GM21423 (cell line): ENCODE results near the gene TSHZ1.
"Not testable (repeated sequence)": the region's sequence is repeated elsewhere in the genome, so short reads cannot be mapped to it uniquely, and the experiment has no call there.

Experiments
- ATAC-seq: cut with Tn5 transposase; IDR thresholded peaks from one replicate; pipeline ENCODE4 v1.9.1; 2021; ENCODE audit warnings: mild to moderate bottlenecking, moderate library complexity; ENCODE audit not compliant: unreplicated experiment

TSHZ1 gene

DNA sequence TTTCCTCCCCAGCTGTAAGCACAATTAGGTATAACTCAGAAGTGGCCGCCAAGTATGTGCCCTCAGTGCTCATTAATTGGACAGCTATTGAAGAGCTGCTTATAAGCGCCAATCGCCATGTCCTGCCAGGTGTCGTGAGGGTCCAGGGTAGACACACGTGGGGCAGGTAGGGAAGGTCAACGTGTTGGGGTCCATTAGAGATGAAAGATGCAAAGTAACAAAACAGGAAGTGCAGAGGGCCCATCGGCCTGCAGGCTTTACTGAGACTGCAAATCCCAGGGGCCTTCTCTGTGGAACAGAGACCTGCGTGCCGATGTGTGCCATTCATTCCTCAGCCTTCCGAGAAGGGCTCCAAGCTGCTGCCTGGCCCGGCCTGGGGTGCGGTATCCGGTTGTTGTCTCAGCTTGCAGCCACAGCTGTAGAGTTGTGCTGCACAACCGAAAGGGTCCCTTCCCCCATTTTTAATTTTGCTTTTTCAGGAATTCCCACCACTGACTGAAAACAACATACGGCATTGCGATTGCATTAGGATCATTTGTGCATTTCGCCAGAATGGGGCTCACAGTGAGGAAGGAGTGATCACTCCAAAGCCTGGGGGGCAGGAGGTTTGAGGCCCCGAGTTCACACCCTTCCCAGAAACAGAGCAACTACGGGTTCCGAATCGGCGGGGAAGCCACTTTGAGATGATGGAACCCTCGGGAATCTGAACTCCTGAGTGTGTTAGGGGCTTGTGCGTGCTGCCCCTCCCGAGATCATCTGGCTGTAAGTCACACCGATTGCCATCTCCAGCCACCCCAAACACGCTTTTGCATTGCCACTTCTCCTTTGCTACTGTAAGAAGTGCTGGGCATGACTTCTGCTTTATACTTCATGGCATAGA is 94.3 kb downstream of the TSHZ1 start:
- ATAC-seq = no peak

DNA sequence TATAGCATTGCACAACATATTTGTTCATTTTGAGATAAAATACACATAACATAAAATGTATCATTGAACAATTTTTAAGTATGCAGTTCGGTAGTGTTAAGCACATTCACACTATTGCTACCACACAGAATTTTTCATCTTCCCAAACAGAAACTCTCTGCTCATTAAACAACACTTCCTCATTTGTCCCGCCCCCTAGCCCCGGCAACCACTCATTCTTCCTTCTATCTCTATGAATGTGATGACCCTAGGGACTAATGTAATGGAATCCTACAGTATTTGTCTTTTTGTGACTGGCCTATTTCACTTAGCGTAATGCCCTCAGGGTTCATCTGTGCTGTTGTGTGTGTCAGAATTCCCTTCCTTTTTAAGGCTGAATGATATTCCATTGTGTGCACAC is 95.4 kb downstream of the TSHZ1 start:
- no peak for ATAC-seq

DNA sequence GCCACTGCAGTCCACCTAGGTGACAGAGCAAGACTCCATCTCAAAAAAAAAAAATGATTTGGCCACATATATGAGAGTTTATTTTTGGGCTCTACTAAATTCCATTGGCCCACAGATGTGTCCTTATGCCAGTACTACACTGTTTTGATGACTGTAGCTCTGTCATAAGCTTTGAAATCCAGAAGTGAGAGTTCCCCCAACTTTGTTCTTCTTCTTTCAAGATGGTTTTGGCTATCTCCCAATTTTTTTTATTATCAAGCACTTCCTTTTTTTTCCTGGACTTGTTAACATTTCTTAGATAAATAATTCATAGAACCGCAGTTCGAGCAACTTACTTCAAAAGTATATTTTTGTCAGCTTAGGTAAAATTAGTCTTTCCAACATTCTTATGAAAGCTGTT is 96.9 kb downstream of the TSHZ1 start:
- ATAC-seq = no peak

DNA sequence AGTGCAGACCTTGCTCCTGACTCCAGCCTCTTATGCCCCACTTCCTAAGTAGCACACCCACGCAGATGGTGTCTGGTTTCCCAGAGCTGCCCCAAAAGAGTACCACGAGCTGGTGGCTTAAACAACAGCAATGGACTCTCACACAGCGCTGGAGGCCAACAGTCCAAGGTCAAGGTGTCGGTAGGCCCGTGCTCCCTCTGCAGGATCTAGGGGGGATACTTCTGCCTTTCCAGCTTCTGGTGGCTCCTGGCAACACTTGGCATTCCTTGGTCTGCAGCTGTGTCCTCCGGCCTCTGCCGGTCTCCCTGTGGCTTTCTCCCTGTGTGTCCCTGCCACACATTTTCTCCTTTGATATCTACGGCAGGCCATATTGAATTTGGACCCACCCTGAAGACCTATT is 99.0 kb downstream of the TSHZ1 start:
- no peak for ATAC-seq

DNA sequence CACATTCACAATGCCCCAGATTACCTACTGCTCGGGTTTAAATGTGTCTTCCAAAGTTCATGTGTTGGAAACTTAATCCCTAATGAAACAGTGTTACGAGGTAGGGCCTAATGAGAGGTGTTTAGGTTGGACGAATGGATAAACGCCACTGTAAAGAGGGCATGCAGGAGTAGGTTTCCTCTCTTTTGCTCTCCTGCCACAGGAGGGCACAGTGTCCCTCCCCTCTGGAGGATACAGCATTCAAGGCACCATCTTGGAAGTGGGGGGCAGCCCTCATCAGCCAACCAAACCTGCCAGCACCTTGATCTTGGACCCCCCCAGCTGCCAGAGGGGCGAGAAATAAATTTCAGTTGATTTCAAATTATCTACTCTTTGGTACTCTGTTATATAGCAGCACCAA is 103.5 kb downstream of the TSHZ1 start:
- ATAC-seq = no peak

DNA sequence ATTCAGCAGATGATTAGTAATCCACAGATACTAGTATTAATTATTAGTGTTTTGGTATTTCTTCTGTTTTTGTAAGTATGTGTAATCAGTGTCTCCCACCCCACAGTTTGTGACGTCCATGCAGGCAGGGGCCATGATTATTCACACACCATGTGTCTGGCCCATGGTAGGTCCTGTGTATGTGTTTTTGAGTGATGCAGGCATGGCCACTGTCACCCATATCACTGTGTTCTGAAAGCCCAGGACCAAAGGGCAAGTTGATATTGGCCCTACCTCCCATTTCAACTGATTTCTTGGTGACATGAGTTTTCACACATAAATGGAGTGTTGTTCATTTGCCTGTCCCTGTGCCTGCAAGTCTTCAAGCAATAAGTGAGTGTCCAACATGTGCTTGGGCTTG is 104.0 kb downstream of the TSHZ1 start:
- ATAC-seq = no peak

DNA sequence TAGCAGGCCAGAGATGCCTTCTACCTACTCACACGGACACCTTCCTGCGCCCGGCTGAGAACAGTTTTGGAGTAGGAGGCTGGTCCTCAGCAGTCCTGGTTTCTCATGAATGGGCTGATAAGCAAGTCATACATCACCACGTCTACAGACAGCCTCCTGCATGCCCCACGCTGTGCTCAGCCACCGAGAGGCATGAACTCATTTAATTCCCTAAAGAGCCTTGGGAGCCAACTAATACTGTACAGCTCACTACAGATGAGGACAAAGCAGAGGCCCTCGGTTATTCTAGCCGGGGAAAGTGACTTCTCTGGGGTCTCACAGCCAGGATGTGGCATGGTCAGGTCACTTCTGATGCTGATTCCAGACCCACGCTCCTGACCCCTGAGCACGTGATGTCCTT is 105.6 kb downstream of the TSHZ1 start:
- no peak for ATAC-seq

DNA sequence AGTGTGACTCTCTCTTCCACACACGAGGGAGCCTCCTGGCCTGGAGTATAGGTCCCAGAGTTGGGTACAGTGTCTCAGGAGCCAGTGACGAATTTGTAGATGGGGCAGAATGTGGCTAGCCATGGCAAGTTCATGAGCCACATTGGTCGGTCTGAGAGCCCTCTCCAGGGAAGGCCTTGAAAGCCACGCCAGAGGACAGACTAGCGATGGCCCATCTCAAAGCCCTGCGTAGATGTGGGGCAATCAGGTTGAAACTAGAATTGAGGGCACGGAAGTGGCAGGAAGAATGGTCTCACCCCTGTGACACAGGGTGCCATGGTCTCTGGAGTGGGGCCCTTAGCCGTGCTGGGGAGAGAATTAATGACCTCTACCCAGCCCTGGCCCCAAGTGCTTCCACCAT is 106.2 kb downstream of the TSHZ1 start:
- no peak for ATAC-seq

DNA sequence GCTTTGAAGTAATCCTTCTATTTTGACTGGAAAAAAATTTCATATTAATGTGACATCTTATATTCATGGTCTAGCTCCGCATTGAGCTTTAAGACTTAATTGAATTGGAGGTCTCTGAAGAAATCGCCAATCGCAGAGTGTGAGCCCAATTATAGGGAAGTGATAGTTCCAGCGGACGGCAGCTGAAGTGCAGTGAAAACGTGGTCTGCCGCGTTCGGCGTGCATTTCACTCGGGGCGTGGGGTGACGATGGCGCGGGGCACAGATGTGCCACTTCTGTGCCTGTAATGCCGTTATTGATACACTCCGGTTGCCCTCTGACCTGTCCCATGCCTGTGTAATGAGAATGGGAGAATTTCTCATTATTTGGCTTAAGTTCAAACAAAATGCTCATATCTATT is 106.7 kb downstream of the TSHZ1 start:
- ATAC-seq = no peak

DNA sequence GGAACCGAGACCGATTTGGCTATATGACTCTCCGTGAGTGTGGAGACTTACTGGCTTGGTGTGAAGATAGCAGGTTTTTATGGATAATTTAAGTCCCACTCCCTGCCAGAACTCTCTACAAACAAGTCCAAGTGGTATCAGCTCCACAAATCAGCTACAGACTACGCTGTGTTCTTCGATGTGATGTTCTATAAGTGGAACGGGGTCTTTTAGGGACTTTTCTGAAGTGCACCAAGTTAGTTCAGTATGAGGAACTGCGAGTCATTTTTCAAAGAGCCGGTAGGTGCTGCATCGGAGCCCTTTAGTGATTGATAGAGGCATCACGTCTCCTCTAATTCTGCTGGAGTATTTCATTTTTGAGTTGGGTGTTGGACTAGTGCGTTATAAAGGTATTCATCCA is 107.1 kb downstream of the TSHZ1 start:
- no peak for ATAC-seq

DNA sequence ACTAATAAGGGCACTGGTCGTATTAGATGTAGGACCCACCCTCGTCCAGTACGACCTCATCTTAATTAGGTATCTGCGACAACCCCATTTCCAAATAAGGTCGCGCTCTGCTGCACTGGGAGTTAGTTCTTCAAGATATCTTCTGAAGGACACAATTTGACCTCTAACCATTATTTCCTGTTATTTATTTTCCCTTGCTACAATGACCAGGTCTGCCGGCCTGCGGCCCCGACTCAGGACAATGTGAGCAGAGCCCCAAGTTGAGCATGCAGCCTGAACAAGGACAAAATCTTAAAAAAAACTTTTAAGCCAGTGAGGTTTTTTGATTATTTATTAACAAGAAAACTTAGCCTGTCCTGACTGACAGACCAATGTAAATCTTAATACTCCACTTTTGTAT is 109.3 kb downstream of the TSHZ1 start:
- no peak for ATAC-seq

DNA sequence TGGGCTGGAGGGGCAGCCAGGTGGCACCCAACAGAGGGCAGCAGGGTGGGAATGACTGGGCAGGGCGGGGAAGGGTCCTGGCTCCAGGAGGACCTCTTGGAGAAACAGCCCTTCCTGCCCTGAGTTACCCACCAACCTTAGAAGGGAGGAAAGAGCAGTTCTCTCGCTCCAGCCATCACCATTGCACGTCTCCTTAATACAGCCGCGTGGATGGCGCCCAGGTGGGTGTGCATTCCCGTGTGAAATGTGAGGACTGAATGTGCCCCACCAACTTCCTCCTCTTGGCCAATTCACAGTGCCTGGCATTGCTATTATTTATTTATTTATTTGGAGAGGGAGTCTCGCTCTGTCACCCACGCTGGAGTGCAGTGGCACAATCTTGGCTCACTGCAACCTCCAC is 109.9 kb downstream of the TSHZ1 start:
- no peak for ATAC-seq

DNA sequence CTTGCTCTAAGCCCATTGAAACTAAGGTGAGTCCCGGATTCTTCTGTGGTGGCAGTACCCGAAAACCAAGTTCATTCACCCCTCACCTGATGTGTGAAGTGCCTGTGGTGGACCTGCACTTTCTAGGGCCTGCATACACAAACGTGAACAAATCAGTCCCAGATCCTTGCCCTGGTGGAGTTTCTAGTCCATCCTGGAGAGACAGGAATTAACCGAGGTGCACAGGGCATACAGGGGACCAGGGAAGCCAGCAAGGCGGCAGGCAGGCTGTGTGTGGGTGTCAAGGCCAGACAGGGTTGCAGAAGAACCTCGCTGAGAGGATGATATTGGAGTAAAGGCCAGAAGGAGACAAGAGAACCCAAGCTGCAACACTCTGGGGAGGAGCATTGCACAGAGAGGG is 110.8 kb downstream of the TSHZ1 start:
- no peak for ATAC-seq

DNA sequence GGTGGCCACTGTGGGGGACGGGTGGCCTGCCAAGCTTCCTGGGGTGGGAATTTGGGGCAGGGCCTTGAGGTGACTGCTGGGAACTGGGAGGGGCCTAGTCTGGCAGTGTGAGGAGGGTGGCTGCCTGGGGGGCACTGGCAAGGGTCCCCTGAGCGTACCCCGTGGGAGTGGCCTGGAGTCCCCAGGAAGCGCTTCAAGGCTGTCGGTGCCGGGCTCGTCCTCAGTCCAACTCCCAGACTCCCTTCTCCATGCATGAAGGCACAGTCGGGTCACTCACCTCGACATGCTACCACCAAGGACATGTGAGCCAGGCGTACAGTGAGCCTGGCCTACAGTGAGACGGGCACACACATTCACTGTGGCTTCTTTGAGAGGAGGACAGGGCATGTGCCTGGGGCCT is 111.6 kb downstream of the TSHZ1 start:
- ATAC-seq = no peak

DNA sequence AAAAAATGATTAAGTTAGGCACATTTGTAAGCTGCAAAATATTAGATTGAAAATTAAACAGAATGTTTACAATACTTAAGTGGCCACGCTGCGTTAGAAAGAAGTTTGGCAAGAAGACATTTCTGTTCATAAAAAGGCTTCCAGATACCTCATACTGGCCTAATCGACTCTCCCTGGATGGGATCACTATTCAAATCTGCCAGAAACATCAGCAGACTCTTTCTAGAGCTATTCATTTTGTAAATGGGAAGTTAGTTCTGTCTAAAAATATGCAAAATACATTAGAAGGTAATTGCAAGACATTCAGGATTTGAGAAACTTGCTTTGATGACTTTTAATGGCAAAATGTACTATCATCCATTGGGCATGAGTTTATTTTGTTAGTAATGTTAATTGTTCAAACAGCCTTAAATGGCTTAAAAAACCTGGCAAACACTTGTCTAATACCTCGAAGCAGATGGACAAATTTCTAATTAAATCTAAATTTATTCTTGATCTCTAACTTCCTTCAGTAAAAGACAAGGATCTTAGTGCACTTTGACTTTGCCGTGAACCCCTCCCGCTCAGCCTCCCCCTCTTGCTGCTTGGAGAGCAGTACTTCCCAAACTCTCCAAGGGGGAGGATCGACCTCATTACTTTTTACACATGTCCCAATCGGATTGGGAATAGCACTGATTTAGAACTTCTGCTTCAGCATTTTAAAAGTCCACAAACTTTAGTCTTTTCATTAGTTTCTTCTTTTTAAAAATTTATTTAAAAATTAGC is 113.4 kb downstream of the TSHZ1 start:
- no peak for ATAC-seq

DNA sequence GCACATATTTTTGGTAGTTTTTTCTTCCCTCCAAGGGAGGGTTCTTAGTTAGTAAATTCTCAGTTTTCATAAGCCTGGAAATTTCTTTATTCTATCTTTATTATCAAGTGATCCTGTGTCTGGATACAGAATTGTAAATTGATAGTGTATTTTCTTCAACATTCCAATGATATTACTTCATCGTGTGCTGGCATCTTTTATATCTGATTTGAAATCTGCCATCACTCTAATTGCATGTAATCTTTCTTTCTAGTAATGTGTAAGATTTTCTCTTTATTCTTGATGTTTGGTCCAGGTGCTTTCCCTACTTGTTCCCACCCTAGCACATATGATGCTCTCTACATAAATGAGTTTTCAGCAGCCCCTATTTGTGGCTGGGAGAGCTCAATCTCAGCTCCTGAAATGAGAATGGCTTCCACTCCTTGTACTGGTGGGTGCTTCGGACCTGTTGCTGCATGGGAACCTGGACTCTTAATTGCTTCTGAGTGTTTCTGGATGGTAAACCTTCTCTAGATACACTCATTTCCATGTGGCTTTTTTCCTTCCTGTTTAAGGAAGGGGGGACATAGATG is 114.2 kb downstream of the TSHZ1 start:
- no peak for ATAC-seq

DNA sequence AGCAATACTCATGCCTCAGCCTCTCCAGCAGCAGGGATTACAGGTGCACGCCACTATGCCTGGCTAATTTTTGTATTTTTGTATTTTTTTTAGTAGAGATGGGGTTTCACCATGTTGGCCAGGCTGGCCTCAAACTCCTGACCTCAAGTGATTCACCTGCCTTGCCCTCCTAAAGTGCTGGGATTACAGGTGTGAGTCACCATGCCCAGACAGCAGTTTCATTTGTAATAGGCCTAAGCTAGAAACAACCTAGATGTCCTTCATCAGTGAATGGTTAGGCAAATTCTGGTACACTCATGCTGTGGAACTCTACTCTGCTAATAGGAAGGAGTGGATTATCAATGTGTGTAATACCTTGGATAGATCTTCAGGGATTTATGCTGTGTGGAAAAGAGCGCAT is 119.2 kb downstream of the TSHZ1 start:
- not testable (repeated sequence) for ATAC-seq

DNA sequence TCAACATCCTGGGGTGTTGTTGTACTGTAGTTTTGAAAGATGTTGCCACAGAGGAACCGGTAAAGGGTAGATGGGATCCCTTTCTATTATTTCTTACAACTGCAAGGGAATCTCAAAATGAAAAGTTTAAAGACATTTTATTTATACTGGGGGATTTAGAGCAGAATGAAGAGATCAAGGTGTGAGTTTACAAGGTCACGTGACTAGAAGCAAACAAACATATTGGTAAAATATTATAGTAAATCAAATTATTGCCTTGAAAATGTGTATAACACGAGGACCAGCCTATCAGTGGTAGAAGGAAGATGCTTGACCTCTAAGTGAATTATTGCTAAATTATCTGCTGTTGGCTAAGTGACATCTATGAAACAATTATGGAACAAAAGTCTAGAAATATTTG is 119.7 kb downstream of the TSHZ1 start:
- no peak for ATAC-seq

DNA sequence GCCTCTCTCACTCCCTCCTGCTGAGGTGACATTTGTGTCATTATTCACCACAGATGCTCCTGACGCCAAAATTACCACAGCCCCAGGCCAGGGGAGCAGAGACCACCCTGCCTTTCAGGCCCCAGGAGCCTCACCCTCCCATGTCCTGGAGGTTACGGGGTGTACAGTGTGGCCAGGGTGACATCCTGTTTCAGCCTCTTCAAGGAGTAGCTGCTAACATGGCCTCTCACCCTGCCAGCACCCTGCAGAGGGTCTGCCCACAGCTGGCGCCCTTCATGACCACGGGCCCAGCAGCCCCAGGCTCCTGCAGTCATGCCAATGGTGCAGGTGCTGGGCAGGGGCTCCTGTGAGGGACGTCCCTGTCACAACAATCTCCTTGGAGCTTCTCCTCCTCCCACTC is 124.3 kb downstream of the TSHZ1 start:
- no peak for ATAC-seq

DNA sequence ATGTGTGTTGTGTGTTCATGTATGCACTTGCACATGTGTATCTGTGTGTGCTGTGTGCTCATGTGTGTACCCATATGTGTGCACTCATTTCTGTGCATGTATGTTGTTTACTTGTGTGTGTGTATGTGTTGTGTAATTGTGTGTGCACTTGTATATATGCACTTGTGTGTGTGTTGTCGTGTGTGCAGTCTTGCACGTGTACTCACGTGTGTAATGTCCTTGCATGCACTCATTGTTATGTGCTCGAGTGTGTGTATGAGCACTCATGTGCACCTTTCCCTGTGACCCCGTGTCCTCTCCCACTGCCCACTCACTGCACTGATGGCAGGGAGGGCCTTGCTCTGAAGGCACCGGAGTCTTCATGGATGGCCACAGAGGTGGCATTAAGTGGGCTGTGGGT is 124.9 kb downstream of the TSHZ1 start:
- no peak for ATAC-seq

DNA sequence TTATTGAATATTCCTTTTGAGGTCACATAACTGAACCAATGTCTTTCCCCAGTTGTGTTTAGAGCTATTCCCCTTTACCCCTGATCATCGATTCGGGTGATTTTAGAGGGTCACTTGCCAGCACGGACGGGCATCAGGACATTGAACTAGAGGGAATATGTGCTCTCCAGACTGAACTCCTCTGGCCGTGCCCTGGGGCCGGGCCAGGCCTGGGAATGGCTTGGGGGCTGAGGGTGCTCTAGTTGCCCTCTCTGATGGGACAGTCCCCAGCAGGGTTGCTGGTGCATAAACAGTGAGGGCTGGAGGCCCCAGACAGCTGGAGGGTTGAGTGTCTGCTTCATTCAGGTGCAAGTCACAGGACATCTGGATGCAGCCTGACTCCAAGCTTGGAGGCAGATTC is 126.2 kb downstream of the TSHZ1 start:
- ATAC-seq = no peak

DNA sequence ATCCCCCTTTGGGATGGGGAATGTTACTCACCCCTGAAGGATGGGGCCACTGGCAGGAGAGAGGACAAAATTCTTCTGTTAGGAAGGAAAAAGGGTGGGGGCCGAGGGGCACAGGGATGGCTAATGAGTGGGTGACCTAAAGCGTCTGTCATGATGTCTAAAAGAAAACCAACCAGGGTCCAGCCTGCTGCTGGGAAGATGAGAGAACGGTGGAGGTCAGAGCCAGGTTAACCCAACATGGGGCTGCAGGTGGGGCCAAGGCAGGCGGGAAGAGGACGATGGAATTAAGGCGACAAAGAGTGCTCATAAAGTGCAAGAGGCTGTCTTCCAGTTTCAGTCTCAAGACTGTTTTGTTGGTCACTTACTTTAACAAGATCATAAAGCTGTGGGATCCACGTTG is 126.8 kb downstream of the TSHZ1 start:
- no peak for ATAC-seq
